B cell (primary cell): ENCODE results near the gene TAF12. TPM values are rescaled to one million over a fixed set of nuclear protein-coding genes. Genes with fewer than 3 reads are reported as not detected.

Experiments
- ATAC-seq: fragments of 200-7000 bp; cut with Tn5 transposase; one replicate; pipeline ENCODE4 v1.10.0; 2021; ENCODE audit warnings: low read depth, mild to moderate bottlenecking, moderate number of reproducible peaks, moderate library complexity
- CTCF ChIA-PET: fragments of 350-600 bp; sonication (Branson Sonifier 250); formaldehyde crosslinking; loops from one replicate; lab custom pipeline; 2021; ENCODE audit warnings: antibody characterized with exemption, inconsistent platforms; lab: Charles Lee
- POLR2A ChIA-PET: fragments of 350-600 bp; sonication (Branson Sonifier 250); formaldehyde crosslinking; loops from one replicate; lab custom pipeline; 2021; ENCODE audit warnings: antibody characterized with exemption; lab: Charles Lee
- DNase-seq: peaks from one replicate; pipeline ENCODE4 v3.0.0; 2013
- H2AFZ ChIP-seq: 2 replicates; pipeline ENCODE4 v1.6.1; 2012; ENCODE audit warnings: mild to moderate bottlenecking, low read depth, low read length; ENCODE audit not compliant: insufficient read depth, poor library complexity, severe bottlenecking
- H3K27ac ChIP-seq, 2 donors: 1 replicate in 1 of 2; 2 replicates in 1 of 2; pipeline ENCODE4 v1.5.1; 2012 to 2013; ENCODE audit warnings: low read length in 2 of 2, mild to moderate bottlenecking in 2 of 2, moderate library complexity in 1 of 2
- H3K27me3 ChIP-seq, 4 experiments: fragments of 200-600 bp in 1 of 4; sonication (generic) in 1 of 4; replicated peaks in 1 of 4; 1 replicate in 2 of 4; 2 replicates in 2 of 4; pipeline versions ENCODE4 v1.6.1 to v1.7.0; 2013 to 2016; ENCODE audit warnings: low read length in 3 of 4, mild to moderate bottlenecking in 2 of 4, mixed read lengths in 1 of 4, moderate library complexity in 1 of 4; ENCODE audit not compliant: insufficient read depth in 4 of 4, control insufficient read depth in 3 of 4; ENCODE audit errors: control extremely low read depth in 1 of 4
- H3K36me3 ChIP-seq, 2 experiments: replicated peaks in 1 of 2; 1 replicate in 1 of 2; 2 replicates in 1 of 2; pipeline versions ENCODE4 v1.6.1 to v1.7.1; 2013; ENCODE audit warnings: low read length in 1 of 2; ENCODE audit not compliant: insufficient read depth in 2 of 2, control insufficient read depth in 1 of 2; ENCODE audit errors: control extremely low read depth in 1 of 2, extremely low read depth in 1 of 2
- H3K4me1 ChIP-seq, 2 donors: fragments of 200-600 bp in 1 of 2; sonication (generic) in 1 of 2; 1 replicate in 1 of 2; 2 replicates in 1 of 2; pipeline versions ENCODE4 v1.5.1 to v1.6.1; 2013 to 2017; ENCODE audit warnings: low read length in 2 of 2; ENCODE audit not compliant: control insufficient read depth in 2 of 2, insufficient read depth in 2 of 2
- H3K4me2 ChIP-seq: replicated peaks from 2 replicates; pipeline ENCODE3; 2012; ENCODE audit warnings: mild to moderate bottlenecking, low read depth, low read length; ENCODE audit not compliant: poor library complexity, severe bottlenecking
- H3K4me3 ChIP-seq, 5 experiments: fragments of 200-600 bp in 1 of 5; sonication (generic) in 1 of 5; 1 replicate in 3 of 5; 2 replicates in 2 of 5; pipeline versions ENCODE4 v1.5.1 to v1.7.0; 2011 to 2016; ENCODE audit warnings: low read length in 4 of 5, mild to moderate bottlenecking in 4 of 5, low read depth in 2 of 5, control low read depth in 1 of 5, moderate library complexity in 1 of 5; ENCODE audit not compliant: insufficient read depth in 1 of 5; ENCODE audit errors: control extremely low read depth in 1 of 5, extremely low read depth in 1 of 5
- H3K79me2 ChIP-seq: fragments of 200-600 bp; sonication (generic); one replicate; pipeline ENCODE4 v1.6.0; 2016; ENCODE audit warnings: low read length; ENCODE audit not compliant: control insufficient read depth, insufficient read depth
- H3K9ac ChIP-seq: fragments of 200-600 bp; sonication (generic); 2 replicates; pipeline ENCODE4 v1.6.1; 2017; ENCODE audit warnings: mild to moderate bottlenecking, low read length, moderate library complexity
- H3K9me3 ChIP-seq, 3 donors: one replicate each; pipeline versions ENCODE4 v1.6.1 to v1.7.1; 2013; ENCODE audit warnings: low read length in 2 of 3; ENCODE audit not compliant: control insufficient read depth in 2 of 3, insufficient read depth in 1 of 3; ENCODE audit errors: control extremely low read depth in 1 of 3
- H4K20me1 ChIP-seq: 2 replicates; pipeline ENCODE4 v1.6.0; 2012; ENCODE audit warnings: mild to moderate bottlenecking, low read length; ENCODE audit not compliant: insufficient read depth, control insufficient read depth, poor library complexity, severe bottlenecking
- H3K27ac Mint-ChIP-seq: one replicate; pipeline ENCODE4 v1.8.0; 2021; ENCODE audit warnings: mixed read lengths
- H3K27me3 Mint-ChIP-seq: one replicate; pipeline ENCODE4 v1.8.0; 2021; ENCODE audit warnings: mixed read lengths
- H3K4me1 Mint-ChIP-seq: one replicate; pipeline ENCODE4 v1.8.0; 2021; ENCODE audit warnings: mixed read lengths
- H3K4me3 Mint-ChIP-seq: one replicate; pipeline ENCODE4 v1.8.0; 2021; ENCODE audit warnings: mixed read lengths
- H3K9me3 Mint-ChIP-seq: one replicate; pipeline ENCODE4 v1.8.0; 2022; ENCODE audit warnings: mixed read lengths; ENCODE audit not compliant: insufficient read depth
- EZH2 ChIP-seq: IDR thresholded peaks from 2 replicates; pipeline ENCODE4 v1.6.1; 2012; ENCODE audit warnings: borderline replicate concordance, low read depth, mild to moderate bottlenecking, moderate library complexity, low read length; ENCODE audit not compliant: insufficient read depth, poor library complexity, severe bottlenecking
- WGBS: methylation state at CpG from one replicate; pipeline ENCODE4 v1.1.5; 2013; ENCODE audit warnings: missing lambda C conversion rate; ENCODE audit not compliant: insufficient coverage; 5-methylcytosine and 5-hydroxymethylcytosine counted together
- intact Hi-C: fragments of 100-400 bp; cut with micrococcal nuclease; formaldehyde crosslinking; loops from one replicate; pipeline ENCODE4 v1.10.0; 2022
- polyA plus RNA-seq: library from polyadenylated mRNA; depleted of rRNA; stranded (reverse); fragments of >200 nt; gene quantifications from 2 replicates; pipeline ENCODE4 v1.2.3, GENCODE V29; 2012
- total RNA-seq, 2 donors: library from RNA; stranded (reverse); fragments of 120-200 nt in 1 of 2; gene quantifications; 1 replicate in 1 of 2; 2 replicates in 1 of 2; pipeline versions ENCODE4 v1.2.3 to v1.2.4, GENCODE V29; 2013 to 2022
- TF ChIP-seq, protein P1 (sequence below): fragments of 200-600 bp; IDR thresholded peaks from one replicate; pipeline ENCODE4 v1.8.0; 2022; ENCODE audit warnings: antibody characterized with exemption, mild to moderate bottlenecking

TAF12 gene
- total and polyA plus RNA-seq, 2 donors (not counting 1 experiment from before 2014, with no cell fraction given), result 15.8 to 19.1 TPM

DNA sequence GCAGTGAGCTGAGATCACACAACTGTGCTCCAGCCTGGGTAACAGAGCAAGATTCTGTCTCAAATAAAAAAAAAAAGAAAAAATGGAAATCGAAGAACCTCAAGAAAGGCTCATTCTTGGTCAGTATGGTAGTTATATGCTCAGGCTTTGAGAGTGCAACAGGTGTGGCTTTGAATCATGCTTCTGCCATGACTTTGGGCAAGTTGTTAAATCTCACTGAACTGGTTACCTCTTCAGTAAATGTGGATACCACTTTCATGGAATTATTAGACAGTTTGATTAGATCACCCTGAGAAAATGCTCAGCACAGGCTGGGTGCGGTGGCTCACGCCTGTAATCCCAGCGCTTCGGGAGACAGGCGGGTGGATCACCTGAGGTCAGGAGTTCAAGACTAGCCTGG, 77.1 kb downstream of the TAF12 start:
- CTCF ChIA-PET, result no interaction called here
- no peaks in the 10 kb centered on the region for H3K27me3 ChIP-seq
- no peak for DNase-seq
- no peak overlapping the region for H3K27ac ChIP-seq
- peaks cover 0 to 60% of the 10 kb centered on the region in 2 experiments for H3K36me3 ChIP-seq
- POLR2A ChIA-PET, result no interaction called here
- Mint-ChIP-seq H3K4me3 (no peak overlapping the region), H3K4me1 (no peaks in the 10 kb centered on the region), H3K27me3 (no peaks in the 10 kb centered on the region), H3K9me3 (no peaks in the 10 kb centered on the region), H3K27ac (no peak overlapping the region)
- no peak overlapping the region for H3K4me2 ChIP-seq
- 92% methylated on average over 5 of the region's 6 CpGs for WGBS
- no peak overlapping the region for H2AFZ ChIP-seq
- no peaks in the 10 kb centered on the region for H4K20me1 ChIP-seq
- no peaks in the 10 kb centered on the region for H3K4me1 ChIP-seq
- intact Hi-C loops, result no loop called here
- no peak for ATAC-seq
- no peak overlapping the region for H3K9ac ChIP-seq
- TF ChIP-seq EZH2, result no peak
- no peaks in the 10 kb centered on the region for H3K9me3 ChIP-seq
- no peaks in the 10 kb centered on the region for H3K79me2 ChIP-seq
- no peak overlapping the region for H3K4me3 ChIP-seq

DNA sequence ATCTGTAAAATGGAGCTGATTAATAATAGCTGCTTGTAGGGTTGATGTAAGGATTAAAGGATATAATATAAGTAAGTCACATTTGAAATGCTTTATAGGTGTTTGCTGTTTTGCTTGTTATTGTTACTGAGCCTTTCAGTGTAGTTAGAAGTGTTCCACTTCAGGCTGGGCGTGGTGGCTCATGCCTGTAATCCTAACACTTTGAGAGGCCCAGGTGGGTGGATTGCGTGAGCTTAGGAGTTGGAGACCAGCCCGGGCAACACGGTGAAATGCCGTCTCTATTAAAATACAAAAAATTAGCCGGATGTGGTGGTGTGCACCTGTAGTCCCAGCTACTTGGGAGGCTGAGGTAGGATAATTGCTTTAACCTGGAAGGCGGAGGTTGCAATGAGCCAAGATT, 77.8 kb downstream of the TAF12 start:
- 97% methylated on average over 5 of the region's 7 CpGs for WGBS
- Mint-ChIP-seq H3K4me3 (no peak overlapping the region), H3K27ac (no peak overlapping the region), H3K27me3 (no peaks in the 10 kb centered on the region), H3K9me3 (no peaks in the 10 kb centered on the region), H3K4me1 (no peaks in the 10 kb centered on the region)
- H3K36me3 ChIP-seq, result peaks cover 2 to 63% of the 10 kb centered on the region in 2 experiments
- no peak overlapping the region for H3K9ac ChIP-seq
- no peaks in the 10 kb centered on the region for H3K4me1 ChIP-seq
- no peak overlapping the region for H2AFZ ChIP-seq
- ChIA-PET POLR2A (no interaction called here), CTCF (interaction anchor here (0.9 kb wide), 1 partner anchor 38 kb away, joined by 8 read pairs; no protein-coding TSS in a partner anchor)
- H3K79me2 ChIP-seq, result no peaks in the 10 kb centered on the region
- no peak overlapping the region for H3K27ac ChIP-seq
- no peaks in the 10 kb centered on the region for H3K27me3 ChIP-seq
- ATAC-seq (no peak), DNase-seq (no peak)
- TF ChIP-seq, protein P1, sequence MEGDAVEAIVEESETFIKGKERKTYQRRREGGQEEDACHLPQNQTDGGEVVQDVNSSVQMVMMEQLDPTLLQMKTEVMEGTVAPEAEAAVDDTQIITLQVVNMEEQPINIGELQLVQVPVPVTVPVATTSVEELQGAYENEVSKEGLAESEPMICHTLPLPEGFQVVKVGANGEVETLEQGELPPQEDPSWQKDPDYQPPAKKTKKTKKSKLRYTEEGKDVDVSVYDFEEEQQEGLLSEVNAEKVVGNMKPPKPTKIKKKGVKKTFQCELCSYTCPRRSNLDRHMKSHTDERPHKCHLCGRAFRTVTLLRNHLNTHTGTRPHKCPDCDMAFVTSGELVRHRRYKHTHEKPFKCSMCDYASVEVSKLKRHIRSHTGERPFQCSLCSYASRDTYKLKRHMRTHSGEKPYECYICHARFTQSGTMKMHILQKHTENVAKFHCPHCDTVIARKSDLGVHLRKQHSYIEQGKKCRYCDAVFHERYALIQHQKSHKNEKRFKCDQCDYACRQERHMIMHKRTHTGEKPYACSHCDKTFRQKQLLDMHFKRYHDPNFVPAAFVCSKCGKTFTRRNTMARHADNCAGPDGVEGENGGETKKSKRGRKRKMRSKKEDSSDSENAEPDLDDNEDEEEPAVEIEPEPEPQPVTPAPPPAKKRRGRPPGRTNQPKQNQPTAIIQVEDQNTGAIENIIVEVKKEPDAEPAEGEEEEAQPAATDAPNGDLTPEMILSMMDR, result no peak
- TF ChIP-seq EZH2, result no peak
- H4K20me1 ChIP-seq, result no peaks in the 10 kb centered on the region
- no peak overlapping the region for H3K4me3 ChIP-seq
- no peaks in the 10 kb centered on the region for H3K9me3 ChIP-seq
- intact Hi-C loops, result no loop called here
- H3K4me2 ChIP-seq, result no peak overlapping the region
